Measurements from ENCODE around the gene ZGRF1. TPM values are rescaled to one million over a fixed set of nuclear protein-coding genes. Genes with fewer than 3 reads are reported as not detected.

Gene ZGRF1
- total and polyA plus RNA-seq, 9 of the 15 experiments (the other 6 are each of a cell fraction or from before 2014, with no cell fraction given): 8.8 to 35.2 (median 22.0) TPM

GRCh38 chr4:112546476-112546875 lies 90.2 kb downstream of the ZGRF1 start:
- Histone ChIP-seq H3K36me3 (ENCODE audit: control insufficient read depth, insufficient read depth, low read length) (peaks cover 3% of the 10 kb centered on the region; the same call in 1 of the 3 replicates), H3K9ac (ENCODE audit: insufficient read depth in 1 of 2, low read depth in 2 of 2, low read length in 2 of 2) (no peak overlapping the region), H3K4me3 (no peak overlapping the region), H3K9me3 (replicated peaks; ENCODE audit: control insufficient read depth, insufficient read depth, low read depth, low read length) (no peaks in the 10 kb centered on the region), H4K20me1 (replicated peaks; ENCODE audit: control insufficient read depth, insufficient read depth, low read length) (no peaks in the 10 kb centered on the region), H3K79me2 (ENCODE audit: control insufficient read depth, insufficient read depth, low read length) (no peaks in the 10 kb centered on the region), H2AFZ (ENCODE audit: low read depth, low read length) (no peak overlapping the region), H3K27ac (ENCODE audit: extremely low read depth, low read depth, low read length) (no peak overlapping the region), H3K4me2 (ENCODE audit: insufficient read depth, low read length) (no peak overlapping the region), H3K9me1 (ENCODE audit: control insufficient read depth, insufficient read depth, low read length) (no peaks in the 10 kb centered on the region), H3K27me3 (ENCODE audit: control insufficient read depth in 2 of 2, insufficient read depth in 2 of 2, low read length in 2 of 2) (no peaks in the 10 kb centered on the region), H3K4me1 (replicated peaks in 1 of 2; ENCODE audit: control insufficient read depth in 2 of 2, insufficient read depth in 2 of 2, low read length in 2 of 2) (no peaks in the 10 kb centered on the region)
- DNase-seq (ENCODE audit: extremely low read depth in 1 of 4, low spot score in 3 of 4) (no peak), FAIRE-seq (no peak), ATAC-seq (no peak)
- intact Hi-C loops (cut with micrococcal nuclease) (no loop called here), in situ Hi-C loops (cut with MboI) (no loop called here)
- ChIA-PET CTCF (ENCODE audit: low intra/inter-chr PET ratio) (no interaction called here), POLR2A (no interaction called here)
- no TSS peak for BruUV-seq (replicated peaks)
- WGBS (ENCODE audit: insufficient coverage, low coverage, missing lambda C conversion rate): 41% methylated on average over 2 of the region's 2 CpGs
- TF ChIP-seq ZNF584 (CRISPR knock-in tag; IDR thresholded peaks at IDR 0.05; ENCODE audit: low read depth): no peak
- no peak for TF ChIP-seq ATF6 (CRISPR knock-in tag; IDR thresholded peaks at IDR 0.05)
- no peak for TF ChIP-seq BRD4 (IDR thresholded peaks at IDR 0.05)
- TF ChIP-seq POLR2G (IDR thresholded peaks at IDR 0.05; ENCODE audit: low read depth, low read length): no peak
- TF ChIP-seq TAF9B (IDR thresholded peaks at IDR 0.05; ENCODE audit: partially characterized antibody): no peak
- no peak for TF ChIP-seq TAF15 (IDR thresholded peaks at IDR 0.05; ENCODE audit: low read depth, low read length)
- TF ChIP-seq HBP1 (CRISPR knock-in tag; IDR thresholded peaks at IDR 0.05): no peak
- no peak for TF ChIP-seq CHD7 (IDR thresholded peaks at IDR 0.05; ENCODE audit: low read depth, low read length)
